ENCODE data around the gene SLC1A1.

SLC1A1 gene

DNA sequence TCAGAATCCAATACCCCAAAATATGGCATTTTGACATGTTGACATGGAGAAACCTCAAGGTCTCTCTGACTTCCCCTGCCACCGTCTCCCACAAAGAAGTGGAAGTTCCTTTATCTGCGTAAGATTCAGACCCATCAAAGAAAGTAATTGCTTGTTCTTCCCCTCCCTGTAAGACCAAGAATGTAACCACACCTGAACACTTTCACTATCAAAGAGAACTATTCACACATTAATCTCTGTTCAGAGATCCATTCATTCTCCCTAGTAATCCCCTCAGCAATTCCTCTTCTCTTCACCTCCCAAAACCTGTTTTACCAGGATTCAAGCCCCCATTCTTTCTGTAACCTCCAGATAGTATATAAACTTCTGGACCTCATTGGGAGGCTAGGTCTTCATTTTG is 4.1 kb upstream of the SLC1A1 start:
- Histone ChIP-seq H3K27me3 (ENCODE audit: insufficient read depth, low read depth) (no peaks in the 10 kb centered on the region), H3K9ac (no peak overlapping the region), H3K4me1 (ENCODE audit: low read depth, poor library complexity, severe bottlenecking) (no peaks in the 10 kb centered on the region), H4K20me1 (ENCODE audit: insufficient read depth) (no peaks in the 10 kb centered on the region), H3K79me2 (ENCODE audit: insufficient read depth, low read depth) (no peaks in the 10 kb centered on the region), H3K27ac (no peak overlapping the region), H3K4me3 (IDR thresholded peaks at IDR 0.05; ENCODE audit: insufficient read depth, low read depth, low read length) (no peak overlapping the region), H2AFZ (ENCODE audit: low read depth) (no peak overlapping the region), H3K4me2 (no peak overlapping the region), H3K36me3 (ENCODE audit: insufficient read depth) (no peaks in the 10 kb centered on the region)
- TF ChIP-seq, protein P1, sequence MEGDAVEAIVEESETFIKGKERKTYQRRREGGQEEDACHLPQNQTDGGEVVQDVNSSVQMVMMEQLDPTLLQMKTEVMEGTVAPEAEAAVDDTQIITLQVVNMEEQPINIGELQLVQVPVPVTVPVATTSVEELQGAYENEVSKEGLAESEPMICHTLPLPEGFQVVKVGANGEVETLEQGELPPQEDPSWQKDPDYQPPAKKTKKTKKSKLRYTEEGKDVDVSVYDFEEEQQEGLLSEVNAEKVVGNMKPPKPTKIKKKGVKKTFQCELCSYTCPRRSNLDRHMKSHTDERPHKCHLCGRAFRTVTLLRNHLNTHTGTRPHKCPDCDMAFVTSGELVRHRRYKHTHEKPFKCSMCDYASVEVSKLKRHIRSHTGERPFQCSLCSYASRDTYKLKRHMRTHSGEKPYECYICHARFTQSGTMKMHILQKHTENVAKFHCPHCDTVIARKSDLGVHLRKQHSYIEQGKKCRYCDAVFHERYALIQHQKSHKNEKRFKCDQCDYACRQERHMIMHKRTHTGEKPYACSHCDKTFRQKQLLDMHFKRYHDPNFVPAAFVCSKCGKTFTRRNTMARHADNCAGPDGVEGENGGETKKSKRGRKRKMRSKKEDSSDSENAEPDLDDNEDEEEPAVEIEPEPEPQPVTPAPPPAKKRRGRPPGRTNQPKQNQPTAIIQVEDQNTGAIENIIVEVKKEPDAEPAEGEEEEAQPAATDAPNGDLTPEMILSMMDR (conservative IDR thresholded peaks at IDR 0.05; ENCODE audit: low read depth, low read length), result no peak

DNA sequence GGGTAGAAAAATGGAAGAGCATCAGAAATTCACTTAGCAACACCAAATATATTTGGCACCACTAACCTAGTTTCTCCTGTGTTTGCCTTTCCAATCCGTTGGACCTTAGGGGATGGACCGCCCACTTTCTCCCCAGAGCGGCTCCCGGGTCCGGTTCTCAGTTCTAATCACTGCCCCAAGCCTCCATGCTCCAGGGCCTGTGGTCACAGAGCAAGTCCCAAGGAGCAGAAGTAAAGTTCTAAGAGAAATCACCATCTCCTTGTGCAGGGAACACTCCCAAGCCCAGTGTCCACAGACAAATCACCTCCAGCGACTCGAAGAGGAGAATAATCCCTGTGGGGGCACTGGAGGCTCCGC is 728 bp upstream of the SLC1A1 start:
- H3K27me3 ChIP-seq (ENCODE audit: insufficient read depth, low read depth), result no peaks in the 10 kb centered on the region
- no peaks in the 10 kb centered on the region for H4K20me1 ChIP-seq (ENCODE audit: insufficient read depth)
- no peaks in the 10 kb centered on the region for H3K4me1 ChIP-seq (ENCODE audit: low read depth, poor library complexity, severe bottlenecking)
- H3K36me3 ChIP-seq (ENCODE audit: insufficient read depth), result no peaks in the 10 kb centered on the region
- H3K9ac ChIP-seq, result no peak overlapping the region
- TF ChIP-seq, protein P1 (conservative IDR thresholded peaks at IDR 0.05; ENCODE audit: low read depth, low read length), result no peak
- no peak overlapping the region for H3K27ac ChIP-seq
- no peaks in the 10 kb centered on the region for H3K79me2 ChIP-seq (ENCODE audit: insufficient read depth, low read depth)
- peak overlapping the region; percentile 38; the same call in 1 of the 2 replicates for H2AFZ ChIP-seq (ENCODE audit: low read depth)
- no peak overlapping the region for H3K4me2 ChIP-seq
- no peak overlapping the region for H3K4me3 ChIP-seq (IDR thresholded peaks at IDR 0.05; ENCODE audit: insufficient read depth, low read depth, low read length)

DNA sequence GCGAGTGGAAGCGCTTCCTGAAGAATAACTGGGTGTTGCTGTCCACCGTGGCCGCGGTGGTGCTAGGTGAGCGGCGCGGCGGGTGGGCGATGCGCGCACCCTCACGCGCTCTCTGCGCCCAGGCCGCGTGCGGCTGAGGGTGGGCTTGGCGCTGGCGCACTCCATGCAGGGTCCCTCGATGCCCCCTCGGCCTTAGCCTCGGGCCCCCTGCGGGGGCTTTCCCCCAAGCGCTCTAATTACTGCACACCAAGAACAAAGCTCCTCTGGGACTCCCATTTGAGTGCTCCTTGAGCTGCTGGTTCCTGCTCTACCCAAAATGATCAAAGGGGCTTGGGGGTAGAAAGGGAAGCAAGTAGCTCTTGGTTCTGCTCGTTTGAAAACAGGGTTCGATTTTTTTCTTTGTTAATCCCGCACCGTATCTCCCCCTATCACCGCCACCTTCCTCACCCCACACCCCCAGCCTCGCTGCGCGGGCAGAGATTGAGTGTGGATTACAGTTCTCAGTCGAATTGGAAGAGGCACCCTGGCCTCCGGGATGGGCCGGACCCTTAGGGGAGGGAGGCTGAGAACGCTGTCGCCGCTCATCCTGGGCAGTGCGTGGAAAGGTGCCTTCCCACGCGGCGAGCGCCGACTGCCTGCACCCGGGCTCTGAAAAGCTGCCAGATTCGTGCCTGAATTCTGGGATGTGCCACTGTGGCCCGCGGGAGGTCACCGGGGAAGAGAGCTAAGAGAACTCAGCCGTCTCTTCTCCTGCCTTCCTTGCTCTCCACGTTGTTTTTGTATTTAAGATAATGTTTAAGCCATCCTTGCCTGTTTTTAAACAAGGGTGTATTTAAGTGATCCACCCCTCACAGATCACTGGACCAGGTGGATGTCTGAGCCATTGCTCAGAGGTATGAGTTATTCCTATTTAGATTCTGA is 697 bp downstream of the SLC1A1 start:
- Histone ChIP-seq H3K36me3 (ENCODE audit: insufficient read depth) (no peaks in the 10 kb centered on the region), H3K4me3 (IDR thresholded peaks at IDR 0.05; ENCODE audit: insufficient read depth, low read depth, low read length) (no peak overlapping the region), H4K20me1 (ENCODE audit: insufficient read depth) (no peaks in the 10 kb centered on the region), H2AFZ (ENCODE audit: low read depth) (peak overlapping the region; percentile 38; the same call in 1 of the 2 replicates), H3K4me1 (ENCODE audit: low read depth, poor library complexity, severe bottlenecking) (no peaks in the 10 kb centered on the region), H3K9ac (no peak overlapping the region), H3K79me2 (ENCODE audit: insufficient read depth, low read depth) (no peaks in the 10 kb centered on the region), H3K4me2 (no peak overlapping the region), H3K27me3 (ENCODE audit: insufficient read depth, low read depth) (no peaks in the 10 kb centered on the region), H3K27ac (no peak overlapping the region)
- TF ChIP-seq, protein P1 (conservative IDR thresholded peaks at IDR 0.05; ENCODE audit: low read depth, low read length), result no peak

DNA sequence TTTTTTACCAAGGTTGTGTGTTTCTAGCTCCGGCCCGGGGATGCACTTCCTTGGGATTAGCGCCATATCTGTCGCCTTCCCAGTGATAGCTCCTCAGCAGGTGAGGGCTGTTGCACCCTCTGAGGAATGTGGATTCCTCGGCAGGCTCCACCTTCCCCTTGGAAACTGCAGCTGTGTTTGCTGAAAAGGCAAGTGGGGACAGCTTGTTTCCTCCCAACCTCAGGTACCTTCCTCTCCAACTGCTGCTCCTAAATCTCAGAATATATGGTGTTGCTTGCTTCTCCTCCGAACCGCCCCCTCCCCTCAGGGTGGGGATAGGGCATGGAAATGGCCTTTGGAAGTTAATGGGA is 1.3 kb downstream of the SLC1A1 start:
- Histone ChIP-seq H3K36me3 (ENCODE audit: insufficient read depth) (no peaks in the 10 kb centered on the region), H3K27me3 (ENCODE audit: insufficient read depth, low read depth) (no peaks in the 10 kb centered on the region), H3K79me2 (ENCODE audit: insufficient read depth, low read depth) (no peaks in the 10 kb centered on the region), H4K20me1 (ENCODE audit: insufficient read depth) (no peaks in the 10 kb centered on the region), H2AFZ (ENCODE audit: low read depth) (no peak overlapping the region), H3K4me3 (IDR thresholded peaks at IDR 0.05; ENCODE audit: insufficient read depth, low read depth, low read length) (no peak overlapping the region), H3K4me2 (no peak overlapping the region), H3K4me1 (ENCODE audit: low read depth, poor library complexity, severe bottlenecking) (no peaks in the 10 kb centered on the region), H3K9ac (no peak overlapping the region), H3K27ac (no peak overlapping the region)
- TF ChIP-seq, protein P1 (conservative IDR thresholded peaks at IDR 0.05; ENCODE audit: low read depth, low read length), result no peak

Measured in KMS-11 (cell line).